HG03060 (cell line): Measurements from ENCODE around the gene SYNPO2L.
"Not testable (repeated sequence)": the region's sequence is repeated elsewhere in the genome, so short reads cannot be mapped to it uniquely, and the experiment has no call there.

Experiments used
- ATAC-seq: cut with Tn5 transposase; IDR thresholded peaks from one replicate; pipeline ENCODE4 v1.9.1; 2021; ENCODE audit warnings: low read depth, moderate number of reproducible peaks; ENCODE audit not compliant: unreplicated experiment

SYNPO2L gene

GRCh38 chr10:73655990-73656298, at the start of gene SYNPO2L:
TSS of gene SYNPO2L (minus strand) at chr10:73656029. CDS start at chr10:73655922, 107 bp downstream.
- no peak for ATAC-seq

- not testable (repeated sequence) for ATAC-seq
Observed at GRCh38 chr10:73703924-73704323, 48.1 kb upstream of the SYNPO2L start.

GRCh38 chr10:73698819-73699218, 43.0 kb upstream of the SYNPO2L start:
- ATAC-seq, result not testable (repeated sequence)

GRCh38 chr10:73697675-73698159, 41.9 kb upstream of the SYNPO2L start, which contains the start of gene AGAP5:
TSS of gene AGAP5 (minus strand) at chr10:73698109. CDS start at chr10:73697755, 354 bp downstream.
- ATAC-seq, result not testable (repeated sequence)

- ATAC-seq, result not testable (repeated sequence)
Observed at GRCh38 chr10:73695302-73695701, 39.5 kb upstream of the SYNPO2L start.

GRCh38 chr10:73690755-73691154, 34.9 kb upstream of the SYNPO2L start:
- ATAC-seq, result not testable (repeated sequence)

GRCh38 chr10:73689596-73689995, 33.8 kb upstream of the SYNPO2L start:
- not testable (repeated sequence) for ATAC-seq

GRCh38 chr10:73687641-73688040, 31.8 kb upstream of the SYNPO2L start:
- ATAC-seq, result not testable (repeated sequence)

- not testable (repeated sequence) for ATAC-seq
Observed at GRCh38 chr10:73674546-73674945, 18.7 kb upstream of the SYNPO2L start.

- ATAC-seq, result not testable (repeated sequence)
Observed at GRCh38 chr10:73668378-73668777, 12.5 kb upstream of the SYNPO2L start.

GRCh38 chr10:73666153-73666809, 10.5 kb upstream of the SYNPO2L start:
- not testable (repeated sequence) for ATAC-seq

GRCh38 chr10:73665581-73665980, 9.8 kb upstream of the SYNPO2L start:
- not testable (repeated sequence) for ATAC-seq

- ATAC-seq, result not testable (repeated sequence)
Observed at GRCh38 chr10:73664156-73665040, 8.6 kb upstream of the SYNPO2L start.

GRCh38 chr10:73663621-73664020, 7.8 kb upstream of the SYNPO2L start:
- ATAC-seq, result not testable (repeated sequence)

- not testable (repeated sequence) for ATAC-seq
Observed at GRCh38 chr10:73662705-73663104, 6.9 kb upstream of the SYNPO2L start.

GRCh38 chr10:73655257-73655989, 406 bp downstream of the SYNPO2L start:
- ATAC-seq, result no peak

- no peak for ATAC-seq
Observed at GRCh38 chr10:73653701-73654100, 2.1 kb downstream of the SYNPO2L start.

GRCh38 chr10:73653195-73653594, 2.6 kb downstream of the SYNPO2L start:
- ATAC-seq, result no peak

GRCh38 chr10:73650537-73651331, 5.1 kb downstream of the SYNPO2L start:
- ATAC-seq, result no peak
